Measurements from ENCODE around the gene CELF3. TPM values are rescaled to one million over a fixed set of nuclear protein-coding genes. Genes with fewer than 3 reads are reported as not detected.
"Not testable (repeated sequence)": the region's sequence is repeated elsewhere in the genome, so short reads cannot be mapped to it uniquely, and the experiment has no call there.

The CELF3 gene
- not detected for polyA plus RNA-seq (2013, experiment 1 of 2; ENCODE audit: insufficient read length)
- 0.16 TPM for polyA plus RNA-seq (2013, experiment 2 of 2; ENCODE audit: insufficient read length)

- DNase-seq = peak; percentile 9
Measured at GRCh38 chr1:151716771-151717631, at the start of gene CELF3. CELF3 (minus strand) TSS chr1:151716803; CDS start chr1:151716020, 783 bp downstream.

- no peak for DNase-seq
Measured at GRCh38 chr1:151763990-151764389, 47.4 kb upstream of the CELF3 start.

GRCh38 chr1:151762941-151763921 is 46.6 kb upstream of the CELF3 start, which contains the start of gene MRPL9:
MRPL9 (minus strand) TSS chr1:151763496; CDS start chr1:151763479, 17 bp downstream.
- DNase-seq = peak; percentile 81

GRCh38 chr1:151760597-151761385 is 44.2 kb upstream of the CELF3 start:
- no peak for DNase-seq

GRCh38 chr1:151759241-151759640 is 42.6 kb upstream of the CELF3 start:
- DNase-seq = no peak

GRCh38 chr1:151756291-151756690 is 39.7 kb upstream of the CELF3 start:
- DNase-seq = no peak

GRCh38 chr1:151741516-151741915 is 24.9 kb upstream of the CELF3 start:
- no peak for DNase-seq

- DNase-seq = no peak
Measured at GRCh38 chr1:151739590-151740355, 23.2 kb upstream of the CELF3 start.

- DNase-seq = no peak
Measured at GRCh38 chr1:151737479-151737878, 20.9 kb upstream of the CELF3 start.

GRCh38 chr1:151737026-151737425 is 20.4 kb upstream of the CELF3 start:
- no peak for DNase-seq

- not testable (repeated sequence) for DNase-seq
Measured at GRCh38 chr1:151733995-151734394, 17.4 kb upstream of the CELF3 start.

- DNase-seq = no peak
Measured at GRCh38 chr1:151733126-151733525, 16.5 kb upstream of the CELF3 start.

GRCh38 chr1:151729966-151730291 is 13.3 kb upstream of the CELF3 start:
- no peak for DNase-seq

GRCh38 chr1:151729157-151729965 is 12.8 kb upstream of the CELF3 start:
- no peak for DNase-seq

GRCh38 chr1:151728151-151729054 is 11.8 kb upstream of the CELF3 start:
- DNase-seq = peak; percentile 68

GRCh38 chr1:151723726-151724370 is 7.2 kb upstream of the CELF3 start:
- no peak for DNase-seq

GRCh38 chr1:151721788-151722510 is 5.3 kb upstream of the CELF3 start:
- peak; percentile 9 for DNase-seq

Data from fibroblast of skin of scalp (primary cell).